Measurements from ENCODE around the gene SCAF1.

DNA sequence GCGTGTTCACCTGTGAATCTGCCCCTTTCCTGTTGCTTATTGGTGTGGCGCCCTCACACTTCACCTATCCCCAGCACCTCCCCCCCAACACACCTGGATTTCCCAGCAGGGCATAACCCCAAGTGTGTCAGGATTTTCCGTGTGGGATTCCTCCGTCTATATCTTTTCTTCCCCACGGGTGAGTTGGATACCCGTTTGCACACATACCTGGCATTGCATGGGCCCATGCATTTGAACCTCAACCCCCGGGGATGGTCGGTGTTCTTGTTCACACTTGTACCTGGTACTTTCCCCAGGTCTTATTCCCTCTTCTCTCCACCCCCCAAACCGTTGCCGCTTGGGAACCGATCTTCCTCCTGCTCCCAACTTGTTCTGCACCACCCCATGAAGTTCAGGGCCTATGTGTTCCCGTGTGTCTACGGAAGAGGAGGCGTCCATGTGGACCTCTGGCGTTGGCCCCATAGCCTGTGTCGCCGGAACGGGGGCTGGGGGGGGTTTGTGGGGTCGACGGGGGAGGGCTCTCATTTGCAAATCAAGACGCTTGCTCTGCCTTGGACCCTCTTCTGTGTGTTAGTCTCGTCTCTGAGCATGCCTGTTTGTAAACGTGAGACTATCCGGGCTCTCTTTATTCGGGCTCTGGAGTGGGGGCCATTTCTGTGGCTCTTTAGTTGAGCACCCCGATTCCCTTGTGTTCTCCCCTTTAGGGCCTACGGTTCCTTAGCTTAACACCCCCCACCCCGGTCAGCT is 49.4 kb upstream of the SCAF1 start:
- TF ChIP-seq MAX (IDR thresholded peaks at IDR 0.05) (0 out of 2 replicates have a peak, but pooled peaks have one; percentile 0), ELF1 (CRISPR knock-in tag; IDR thresholded peaks at IDR 0.05) (no peak), RAD21 (CRISPR knock-in tag; IDR thresholded peaks at IDR 0.05) (no peak), FOXM1 (CRISPR knock-in tag; IDR thresholded peaks at IDR 0.05) (no peak), POLR2A (IDR thresholded peaks at IDR 0.05; ENCODE audit: insufficient read depth in 1 of 2, low read depth in 2 of 2, low read length in 2 of 2) (0 out of 4 replicates have a peak, but pooled peaks of 1 of the 2 experiments have one; percentile 22)
- TF ChIP-seq, protein P1, sequence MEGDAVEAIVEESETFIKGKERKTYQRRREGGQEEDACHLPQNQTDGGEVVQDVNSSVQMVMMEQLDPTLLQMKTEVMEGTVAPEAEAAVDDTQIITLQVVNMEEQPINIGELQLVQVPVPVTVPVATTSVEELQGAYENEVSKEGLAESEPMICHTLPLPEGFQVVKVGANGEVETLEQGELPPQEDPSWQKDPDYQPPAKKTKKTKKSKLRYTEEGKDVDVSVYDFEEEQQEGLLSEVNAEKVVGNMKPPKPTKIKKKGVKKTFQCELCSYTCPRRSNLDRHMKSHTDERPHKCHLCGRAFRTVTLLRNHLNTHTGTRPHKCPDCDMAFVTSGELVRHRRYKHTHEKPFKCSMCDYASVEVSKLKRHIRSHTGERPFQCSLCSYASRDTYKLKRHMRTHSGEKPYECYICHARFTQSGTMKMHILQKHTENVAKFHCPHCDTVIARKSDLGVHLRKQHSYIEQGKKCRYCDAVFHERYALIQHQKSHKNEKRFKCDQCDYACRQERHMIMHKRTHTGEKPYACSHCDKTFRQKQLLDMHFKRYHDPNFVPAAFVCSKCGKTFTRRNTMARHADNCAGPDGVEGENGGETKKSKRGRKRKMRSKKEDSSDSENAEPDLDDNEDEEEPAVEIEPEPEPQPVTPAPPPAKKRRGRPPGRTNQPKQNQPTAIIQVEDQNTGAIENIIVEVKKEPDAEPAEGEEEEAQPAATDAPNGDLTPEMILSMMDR (CRISPR knock-in tag; IDR thresholded peaks at IDR 0.05): no peak
- TF ChIP-seq, protein P2, sequence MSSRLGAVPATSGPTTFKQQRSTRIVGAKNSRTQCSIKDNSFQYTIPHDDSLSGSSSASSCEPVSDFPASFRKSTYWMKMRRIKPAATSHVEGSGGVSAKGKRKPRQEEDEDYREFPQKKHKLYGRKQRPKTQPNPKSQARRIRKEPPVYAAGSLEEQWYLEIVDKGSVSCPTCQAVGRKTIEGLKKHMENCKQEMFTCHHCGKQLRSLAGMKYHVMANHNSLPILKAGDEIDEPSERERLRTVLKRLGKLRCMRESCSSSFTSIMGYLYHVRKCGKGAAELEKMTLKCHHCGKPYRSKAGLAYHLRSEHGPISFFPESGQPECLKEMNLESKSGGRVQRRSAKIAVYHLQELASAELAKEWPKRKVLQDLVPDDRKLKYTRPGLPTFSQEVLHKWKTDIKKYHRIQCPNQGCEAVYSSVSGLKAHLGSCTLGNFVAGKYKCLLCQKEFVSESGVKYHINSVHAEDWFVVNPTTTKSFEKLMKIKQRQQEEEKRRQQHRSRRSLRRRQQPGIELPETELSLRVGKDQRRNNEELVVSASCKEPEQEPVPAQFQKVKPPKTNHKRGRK (CRISPR knock-in tag; IDR thresholded peaks at IDR 0.05): no peak
- TF ChIP-seq, protein P3, sequence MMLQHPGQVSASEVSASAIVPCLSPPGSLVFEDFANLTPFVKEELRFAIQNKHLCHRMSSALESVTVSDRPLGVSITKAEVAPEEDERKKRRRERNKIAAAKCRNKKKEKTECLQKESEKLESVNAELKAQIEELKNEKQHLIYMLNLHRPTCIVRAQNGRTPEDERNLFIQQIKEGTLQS (CRISPR knock-in tag; IDR thresholded peaks at IDR 0.05): no peak

All from HepG2 (cell line).